Middle frontal gyrus (tissue), 1 donor: ENCODE data around the gene CCDC138.
"Not testable (repeated sequence)": the region's sequence is repeated elsewhere in the genome, so short reads cannot be mapped to it uniquely, and the experiment has no call there.

Experiments used
- DNase-seq: peaks from one replicate; pipeline ENCODE4 v3.0.0-alpha.2; 2015; ENCODE audit warnings: low spot score; ENCODE audit errors: extremely low spot score

The CCDC138 gene

GRCh38 chr2:108786354-108787215, at the start of gene CCDC138:
Gene CCDC138, plus strand, starts transcription at chr2:108786771. Its CDS starts 52 bp downstream, at chr2:108786823.
- DNase-seq: peak; percentile 48

GRCh38 chr2:108757973-108758372, 28.6 kb upstream of the CCDC138 start:
- not testable (repeated sequence) for DNase-seq

GRCh38 chr2:108762618-108763017, 24.0 kb upstream of the CCDC138 start:
- DNase-seq: not testable (repeated sequence)

- not testable (repeated sequence) for DNase-seq
Measured at GRCh38 chr2:108766671-108767070, 19.9 kb upstream of the CCDC138 start.

- not testable (repeated sequence) for DNase-seq
Measured at GRCh38 chr2:108767859-108768258, 18.7 kb upstream of the CCDC138 start.

- DNase-seq: no peak
Measured at GRCh38 chr2:108776475-108776874, 10.1 kb upstream of the CCDC138 start.

- DNase-seq: no peak
Measured at GRCh38 chr2:108778857-108779256, 7.7 kb upstream of the CCDC138 start.

GRCh38 chr2:108786008-108786353, 590 bp upstream of the CCDC138 start:
- no peak for DNase-seq

- DNase-seq: no peak
Measured at GRCh38 chr2:108787216-108787541, 608 bp downstream of the CCDC138 start.

GRCh38 chr2:108803045-108803736, 16.6 kb downstream of the CCDC138 start:
- no peak for DNase-seq

- no peak for DNase-seq
Measured at GRCh38 chr2:108805032-108805431, 18.5 kb downstream of the CCDC138 start.

GRCh38 chr2:108805782-108806181, 19.2 kb downstream of the CCDC138 start:
- no peak for DNase-seq

GRCh38 chr2:108806371-108807113, 20.0 kb downstream of the CCDC138 start:
- DNase-seq: no peak

- no peak for DNase-seq
Measured at GRCh38 chr2:108809936-108810335, 23.4 kb downstream of the CCDC138 start.

GRCh38 chr2:108810993-108811957, 24.7 kb downstream of the CCDC138 start:
- no peak for DNase-seq

- no peak for DNase-seq
Measured at GRCh38 chr2:108813732-108814131, 27.2 kb downstream of the CCDC138 start.

- no peak for DNase-seq
Measured at GRCh38 chr2:108820482-108820881, 33.9 kb downstream of the CCDC138 start.

- DNase-seq: no peak
Measured at GRCh38 chr2:108823286-108823685, 36.7 kb downstream of the CCDC138 start.

- DNase-seq: no peak
Measured at GRCh38 chr2:108824316-108825070, 37.9 kb downstream of the CCDC138 start.

GRCh38 chr2:108825254-108825653, 38.7 kb downstream of the CCDC138 start:
- DNase-seq: no peak
